Activated T-cell treated with anti-CD3 and anti-CD28 coated beads for 24 hours (primary cell): ENCODE results near the gene PCDHGB7.
"Not testable (repeated sequence)": the region's sequence is repeated elsewhere in the genome, so short reads cannot be mapped to it uniquely, and the experiment has no call there.

Experiments
- DNase-seq: peaks from one replicate; pipeline ENCODE4 v3.0.0-alpha.2; 2020; ENCODE audit warnings: low read depth

Gene PCDHGB7

GRCh38 chr5:141417494-141418172 lies at the start of gene PCDHGB7:
TSS of gene PCDHGB7 (plus strand) at chr5:141417677. CDS start at chr5:141417860, 183 bp downstream.
- DNase-seq: peak; percentile 33

GRCh38 chr5:141369994-141370848 lies 47.3 kb upstream of the PCDHGB7 start, which contains the start of gene PCDHGB3:
TSS of gene PCDHGB3 (plus strand) at chr5:141370242. CDS start at chr5:141370395, 153 bp downstream.
- no peak for DNase-seq

DNA sequence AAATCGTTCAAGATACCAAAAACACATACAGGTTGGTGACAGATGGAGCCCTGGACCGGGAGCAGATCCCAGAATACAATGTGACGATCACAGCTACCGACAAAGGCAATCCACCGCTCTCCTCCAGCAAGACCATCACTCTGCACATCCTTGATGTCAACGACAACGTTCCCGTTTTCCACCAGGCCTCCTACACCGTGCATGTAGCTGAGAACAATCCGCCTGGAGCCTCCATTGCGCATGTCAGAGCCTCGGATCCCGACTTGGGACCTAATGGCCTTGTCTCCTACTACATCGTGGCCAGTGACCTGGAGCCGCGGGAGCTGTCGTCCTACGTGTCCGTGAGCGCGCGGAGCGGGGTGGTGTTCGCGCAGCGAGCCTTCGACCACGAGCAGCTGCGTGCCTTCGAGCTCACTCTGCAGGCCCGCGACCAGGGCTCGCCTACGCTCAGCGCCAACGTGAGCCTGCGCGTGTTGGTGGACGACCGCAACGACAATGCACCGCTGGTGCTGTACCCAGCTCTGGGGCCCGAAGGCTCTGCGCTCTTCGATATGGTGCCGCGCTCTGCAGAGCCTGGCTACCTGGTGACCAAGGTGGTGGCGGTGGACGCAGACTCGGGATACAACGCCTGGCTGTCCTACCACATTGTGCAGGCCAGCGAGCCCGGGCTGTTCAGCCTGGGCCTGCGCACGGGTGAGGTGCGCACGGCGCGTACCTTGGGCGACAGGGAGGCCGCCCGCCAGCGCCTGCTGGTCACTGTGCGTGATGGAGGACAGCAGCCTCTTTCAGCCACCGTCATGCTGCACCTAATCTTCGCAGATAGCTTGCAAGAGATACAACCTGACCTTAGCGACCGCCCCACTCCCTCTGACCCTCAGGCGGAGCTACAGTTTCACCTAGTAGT lies 45.7 kb upstream of the PCDHGB7 start:
- DNase-seq: no peak

- DNase-seq: no peak
Measured at GRCh38 chr5:141373673-141374317, 43.7 kb upstream of the PCDHGB7 start, which contains the start of gene PCDHGA6. TSS of gene PCDHGA6 (plus strand) at chr5:141373891. CDS start at chr5:141374084, 193 bp downstream.

DNA sequence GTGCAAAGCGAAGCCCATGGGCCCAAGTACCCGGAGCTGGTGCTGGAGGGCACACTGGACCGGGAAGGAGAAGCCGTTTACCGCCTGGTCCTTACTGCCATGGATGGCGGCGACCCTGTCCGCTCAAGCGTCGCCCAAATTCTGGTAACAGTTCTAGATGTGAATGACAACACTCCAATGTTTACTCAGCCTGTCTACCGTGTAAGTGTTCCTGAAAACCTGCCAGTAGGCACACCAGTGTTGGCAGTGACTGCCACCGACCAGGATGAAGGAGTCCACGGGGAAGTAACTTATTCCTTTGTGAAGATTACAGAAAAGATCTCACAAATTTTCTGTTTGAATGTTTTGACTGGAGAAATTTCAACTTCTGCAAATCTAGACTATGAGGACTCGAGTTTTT lies 42.9 kb upstream of the PCDHGB7 start:
- DNase-seq: no peak

DNA sequence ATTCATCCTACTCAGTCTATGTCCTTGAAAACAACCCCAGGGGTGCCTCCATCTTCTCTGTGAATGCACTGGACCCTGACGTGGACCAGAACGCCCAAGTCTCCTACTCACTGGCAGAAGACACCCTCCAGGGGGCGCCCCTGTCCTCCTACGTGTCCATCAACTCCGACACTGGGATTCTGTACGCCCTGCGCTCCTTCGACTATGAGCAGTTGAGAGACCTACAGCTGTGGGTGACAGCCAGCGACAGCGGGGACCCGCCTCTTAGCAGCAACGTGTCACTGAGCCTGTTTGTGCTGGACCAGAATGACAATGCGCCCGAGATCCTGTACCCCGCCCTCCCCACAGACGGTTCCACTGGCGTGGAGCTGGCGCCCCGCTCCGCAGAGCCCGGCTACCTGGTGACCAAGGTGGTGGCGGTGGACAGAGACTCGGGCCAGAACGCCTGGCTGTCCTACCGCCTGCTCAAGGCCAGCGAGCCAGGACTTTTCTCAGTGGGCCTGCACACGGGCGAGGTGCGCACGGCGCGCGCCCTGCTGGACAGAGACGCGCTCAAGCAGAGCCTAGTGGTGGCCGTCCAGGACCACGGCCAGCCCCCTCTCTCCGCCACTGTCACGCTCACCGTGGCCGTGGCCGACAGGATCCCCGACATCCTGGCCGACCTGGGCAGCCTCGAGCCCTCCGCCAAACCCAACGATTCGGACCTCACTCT lies 41.9 kb upstream of the PCDHGB7 start:
- DNase-seq: not testable (repeated sequence)

- DNase-seq: no peak
Measured at GRCh38 chr5:141382469-141383294, 34.8 kb upstream of the PCDHGB7 start, which contains the start of gene PCDHGA7. TSS of gene PCDHGA7 (plus strand) at chr5:141382742. CDS start at chr5:141382900, 158 bp downstream.

GRCh38 chr5:141383345-141383744 lies 34.1 kb upstream of the PCDHGB7 start:
- no peak for DNase-seq

- no peak for DNase-seq
Measured at GRCh38 chr5:141384471-141385267, 32.8 kb upstream of the PCDHGB7 start.

GRCh38 chr5:141387557-141388311 lies 29.7 kb upstream of the PCDHGB7 start, which contains the start of gene PCDHGB4:
TSS of gene PCDHGB4 (plus strand) at chr5:141387698. CDS start at chr5:141387885, 187 bp downstream.
- not testable (repeated sequence) for DNase-seq

DNA sequence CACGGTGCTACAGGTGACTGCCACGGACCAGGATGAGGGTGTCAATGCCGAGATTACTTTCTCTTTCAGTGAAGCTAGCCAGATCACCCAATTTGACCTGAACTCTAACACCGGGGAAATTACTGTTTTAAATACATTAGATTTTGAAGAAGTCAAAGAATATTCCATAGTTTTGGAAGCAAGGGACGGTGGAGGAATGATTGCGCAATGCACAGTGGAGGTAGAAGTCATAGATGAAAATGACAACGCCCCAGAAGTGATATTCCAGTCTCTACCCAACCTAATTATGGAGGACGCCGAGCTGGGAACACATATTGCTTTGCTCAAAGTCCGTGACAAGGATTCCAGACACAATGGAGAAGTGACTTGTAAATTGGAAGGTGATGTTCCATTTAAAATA lies 28.8 kb upstream of the PCDHGB7 start:
- DNase-seq: no peak

GRCh38 chr5:141389153-141390042 lies 28.1 kb upstream of the PCDHGB7 start:
- no peak for DNase-seq

DNA sequence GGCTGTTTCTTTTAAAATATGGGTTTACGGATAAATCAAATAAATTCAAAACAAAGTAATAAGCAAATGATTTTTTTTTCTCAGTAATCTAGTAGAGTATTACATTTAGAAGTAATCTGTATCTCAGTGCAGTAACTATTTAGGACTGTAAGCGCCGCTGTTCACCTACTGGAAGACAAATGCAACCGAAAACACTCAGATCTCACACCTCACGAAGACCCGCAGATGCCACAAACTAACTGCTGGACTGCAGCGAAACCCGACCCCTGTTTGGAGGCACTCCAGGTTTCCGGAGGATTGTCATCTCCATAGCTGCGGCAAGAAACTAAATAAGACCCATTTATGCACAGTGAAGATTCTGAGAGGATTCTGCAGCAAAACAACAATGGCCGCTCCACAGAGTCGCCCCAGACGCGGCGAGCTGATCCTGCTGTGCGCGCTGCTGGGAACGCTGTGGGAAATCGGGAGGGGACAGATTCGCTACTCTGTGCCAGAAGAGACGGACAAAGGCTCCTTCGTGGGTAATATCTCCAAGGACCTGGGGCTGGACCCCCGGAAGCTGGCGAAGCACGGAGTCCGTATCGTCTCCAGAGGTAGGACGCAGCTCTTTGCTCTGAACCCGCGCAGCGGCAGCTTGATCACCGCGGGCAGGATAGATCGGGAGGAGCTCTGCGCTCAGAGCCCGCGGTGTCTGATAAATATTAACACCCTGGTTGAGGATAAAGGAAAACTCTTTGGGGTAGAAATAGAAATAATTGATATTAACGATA lies 24.9 kb upstream of the PCDHGB7 start, which contains the start of gene PCDHGA8:
TSS of gene PCDHGA8 (plus strand) at position 205 of the 770 bp plus-strand sequence. CDS start at position 386, 181 bp downstream.
- no peak for DNase-seq

DNA sequence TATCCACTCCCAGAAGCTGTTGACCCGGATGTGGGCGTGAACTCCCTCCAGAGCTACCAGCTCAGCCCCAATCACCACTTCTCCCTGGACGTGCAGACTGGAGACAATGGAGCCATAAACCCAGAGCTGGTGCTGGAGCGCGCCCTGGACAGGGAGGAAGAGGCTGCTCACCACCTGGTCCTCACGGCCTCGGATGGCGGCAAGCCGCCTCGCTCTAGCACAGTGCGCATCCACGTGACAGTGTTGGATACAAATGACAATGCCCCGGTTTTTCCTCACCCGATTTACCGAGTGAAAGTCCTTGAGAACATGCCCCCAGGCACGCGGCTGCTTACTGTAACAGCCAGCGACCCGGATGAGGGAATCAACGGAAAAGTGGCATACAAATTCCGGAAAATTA lies 24.2 kb upstream of the PCDHGB7 start:
- DNase-seq: no peak

DNA sequence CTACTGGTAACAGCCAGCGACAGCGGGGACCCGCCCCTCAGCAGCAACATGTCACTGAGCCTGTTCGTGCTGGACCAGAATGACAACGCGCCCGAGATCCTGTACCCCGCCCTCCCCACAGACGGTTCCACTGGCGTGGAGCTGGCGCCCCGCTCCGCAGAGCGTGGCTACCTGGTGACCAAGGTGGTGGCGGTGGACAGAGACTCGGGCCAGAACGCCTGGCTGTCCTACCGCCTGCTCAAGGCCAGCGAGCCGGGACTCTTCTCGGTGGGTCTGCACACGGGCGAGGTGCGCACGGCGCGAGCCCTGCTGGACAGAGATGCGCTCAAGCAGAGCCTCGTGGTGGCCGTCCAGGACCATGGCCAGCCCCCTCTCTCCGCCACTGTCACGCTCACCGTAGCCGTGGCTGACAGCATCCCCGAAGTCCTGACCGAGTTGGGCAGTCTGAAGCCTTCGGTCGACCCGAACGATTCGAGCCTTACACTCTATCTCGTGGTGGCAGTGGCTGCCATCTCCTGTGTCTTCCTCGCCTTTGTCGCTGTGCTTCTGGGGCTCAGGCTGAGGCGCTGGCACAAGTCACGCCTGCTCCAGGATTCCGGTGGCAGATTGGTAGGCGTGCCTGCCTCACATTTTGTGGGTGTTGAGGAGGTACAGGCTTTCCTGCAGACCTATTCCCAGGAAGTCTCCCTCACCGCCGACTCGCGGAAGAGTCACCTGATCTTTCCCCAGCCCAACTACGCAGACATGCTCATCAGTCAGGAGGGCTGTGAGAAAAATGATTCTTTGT lies 22.9 kb upstream of the PCDHGB7 start:
- not testable (repeated sequence) for DNase-seq
